ENCODE data around the gene LAMA5. TPM values are rescaled to one million over a fixed set of nuclear protein-coding genes. Genes with fewer than 3 reads are reported as not detected.

LAMA5 gene
- total and polyA plus RNA-seq, 2 experiments from 2014 or later: 201 to 298 TPM

GRCh38 chr20:62347151-62347404, 20.0 kb downstream of the LAMA5 start:
- Mint-ChIP-seq H3K27ac (no peak overlapping the region), H3K4me1 (peaks cover 5% of the 10 kb centered on the region; the same call in 2 of the 3 replicates), H3K27me3 (ENCODE audit: insufficient read depth, low read depth, poor library complexity) (peaks cover 14% of the 10 kb centered on the region), H3K9me3 (peaks cover 24% of the 10 kb centered on the region), H3K4me3 (no peak overlapping the region), H3K36me3 (ENCODE audit: low read depth) (peaks cover 78% of the 10 kb centered on the region)
- H3K4me2 ChIP-seq: no peak overlapping the region
- H3K27me3 ChIP-seq (ENCODE audit: insufficient read depth): no peaks in the 10 kb centered on the region
- no peak for TF ChIP-seq STAT1 (IDR thresholded peaks at IDR 0.05; ENCODE audit: unreplicated experiment)
- TF ChIP-seq ZNF462 (CRISPR knock-in tag; IDR thresholded peaks at IDR 0.05): no peak
- no peak for TF ChIP-seq CREB1 (CRISPR knock-in tag; IDR thresholded peaks at IDR 0.05; ENCODE audit: low read depth)
- TF ChIP-seq CTCF (conservative IDR thresholded peaks at IDR 0.05; ENCODE audit: low read depth in 2 of 2): no peak
- TF ChIP-seq EZH2phosphoT487 (IDR thresholded peaks at IDR 0.05; ENCODE audit: unreplicated experiment): no peak
- TF ChIP-seq POLR2AphosphoS5 (IDR thresholded peaks at IDR 0.05; ENCODE audit: low read depth): no peak
- TF ChIP-seq NANOG (IDR thresholded peaks at IDR 0.05; ENCODE audit: borderline replicate concordance): no peak
- no peak for TF ChIP-seq JUNB (IDR thresholded peaks at IDR 0.05; ENCODE audit: unreplicated experiment)
- DNase-seq (ENCODE audit: low spot score) (no peak), ATAC-seq (no peak)
- H3K4me3 ChIP-seq: no peak overlapping the region
- H4K20me1 ChIP-seq (replicated peaks; ENCODE audit: insufficient read depth): no peaks in the 10 kb centered on the region; the same call in 1 of the 2 replicates
- peaks cover 30% of the 10 kb centered on the region for H3F3A ChIP-seq (replicated peaks; ENCODE audit: low read depth)
- H3K9me2 ChIP-seq (ENCODE audit: insufficient read depth): no peaks in the 10 kb centered on the region
- no peak overlapping the region for H2AFZ ChIP-seq
- H3K79me2 ChIP-seq (replicated peaks; ENCODE audit: insufficient read depth): peaks cover 5% of the 10 kb centered on the region; the same call in 1 of the 2 replicates
- no peak overlapping the region for H3K27ac ChIP-seq (ENCODE audit: low read depth)
- H3K36me3 ChIP-seq (ENCODE audit: insufficient read depth): peaks cover 31% of the 10 kb centered on the region
- H3K4me1 ChIP-seq (ENCODE audit: insufficient read depth): no peaks in the 10 kb centered on the region

Measured in GM23338 (cell line).